ENCODE measurements around the gene NOD2. TPM values are rescaled to one million over a fixed set of nuclear protein-coding genes. Genes with fewer than 3 reads are reported as not detected.

NOD2 gene
- total and polyA plus RNA-seq, 2 of the 13 experiments (the other 11 are each of a cell fraction or from before 2014, with no cell fraction given) = 0.27 to 0.81 TPM

DNA sequence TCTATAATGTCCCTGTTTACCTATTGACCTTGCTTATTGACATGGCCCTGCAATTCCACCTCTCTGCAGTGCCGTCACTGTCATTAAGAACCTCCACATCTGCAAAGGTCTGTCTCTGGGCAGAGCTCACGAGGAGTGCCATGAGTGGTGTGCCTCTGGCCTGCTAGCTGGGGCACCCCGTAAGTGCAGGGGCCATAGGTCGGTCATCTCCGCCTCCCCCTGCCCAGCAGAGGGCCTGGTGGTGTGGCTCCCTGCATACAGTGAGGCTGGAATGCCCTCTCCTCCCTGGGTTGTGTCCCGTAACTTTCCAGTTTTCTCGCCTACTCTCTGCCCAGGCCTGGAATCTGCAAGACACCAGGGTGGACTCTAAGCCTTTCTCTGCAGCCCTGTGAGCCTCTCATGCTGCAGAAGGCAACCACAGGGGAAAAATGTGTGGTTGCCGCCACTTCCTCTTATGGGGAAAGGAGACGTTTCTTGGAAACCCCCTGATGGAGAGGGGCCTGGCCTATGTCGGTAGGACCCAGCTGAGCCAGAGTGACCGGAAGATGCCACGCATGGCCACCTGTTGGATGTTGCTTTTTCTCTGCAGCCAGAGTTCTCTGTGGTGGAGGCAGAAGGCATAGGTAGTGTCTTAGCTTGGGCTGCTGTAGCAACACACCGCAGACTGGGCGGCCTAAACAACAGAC is 9.6 kb upstream of the NOD2 start (continued):
- TF ChIP-seq ZNF256 (CRISPR knock-in tag; conservative IDR thresholded peaks at IDR 0.05) (no peak), ESRRA (CRISPR knock-in tag; IDR thresholded peaks at IDR 0.05; ENCODE audit: low read depth) (no peak), HMGXB4 (CRISPR knock-in tag; IDR thresholded peaks at IDR 0.05; ENCODE audit: borderline replicate concordance in 1 of 2, low read depth in 1 of 2) (no peak), AHR (CRISPR knock-in tag; IDR thresholded peaks at IDR 0.05) (no peak), ZNF33B (CRISPR knock-in tag; IDR thresholded peaks at IDR 0.05) (no peak), FOXO4 (CRISPR knock-in tag; conservative IDR thresholded peaks at IDR 0.05) (0 out of 2 replicates have a peak, but pooled peaks have one; percentile 67), STAG1 (CRISPR knock-in tag; IDR thresholded peaks at IDR 0.05) (peak; percentile 38), ARID2 (CRISPR knock-in tag; IDR thresholded peaks at IDR 0.05; ENCODE audit: borderline replicate concordance) (no peak), FOXA1 (IDR thresholded peaks at IDR 0.05) (no peak), FOXA1 (CRISPR knock-in tag; IDR thresholded peaks at IDR 0.05) (peak; percentile 65), NR2C2 (CRISPR knock-in tag; IDR thresholded peaks at IDR 0.05; ENCODE audit: borderline replicate concordance) (no peak), ZNF709 (CRISPR knock-in tag; IDR thresholded peaks at IDR 0.05) (no peak), STAT5B (CRISPR knock-in tag; IDR thresholded peaks at IDR 0.05) (no peak), ZMYM4 (CRISPR knock-in tag; IDR thresholded peaks at IDR 0.05) (0 out of 2 replicates have a peak, but pooled peaks have one; percentile 17), ZNF292 (CRISPR knock-in tag; IDR thresholded peaks at IDR 0.05; ENCODE audit: borderline replicate concordance, low read depth) (peak; percentile 81; the same call in 1 of the 2 replicates), KDM3A (CRISPR knock-in tag; IDR thresholded peaks at IDR 0.05; ENCODE audit: low read depth) (no peak), FOXP1 (IDR thresholded peaks at IDR 0.05) (no peak), FOXP1 (CRISPR knock-in tag; IDR thresholded peaks at IDR 0.05) (peak; percentile 50; the same call in 1 of the 2 replicates), ZNF549 (CRISPR knock-in tag; IDR thresholded peaks at IDR 0.05) (no peak), ZNF501 (CRISPR knock-in tag; IDR thresholded peaks at IDR 0.05) (no peak), ZFP37 (CRISPR knock-in tag; IDR thresholded peaks at IDR 0.05; ENCODE audit: borderline replicate concordance) (no peak), ZNF746 (CRISPR knock-in tag; IDR thresholded peaks at IDR 0.05) (no peak)
- TF ChIP-seq, protein P1, sequence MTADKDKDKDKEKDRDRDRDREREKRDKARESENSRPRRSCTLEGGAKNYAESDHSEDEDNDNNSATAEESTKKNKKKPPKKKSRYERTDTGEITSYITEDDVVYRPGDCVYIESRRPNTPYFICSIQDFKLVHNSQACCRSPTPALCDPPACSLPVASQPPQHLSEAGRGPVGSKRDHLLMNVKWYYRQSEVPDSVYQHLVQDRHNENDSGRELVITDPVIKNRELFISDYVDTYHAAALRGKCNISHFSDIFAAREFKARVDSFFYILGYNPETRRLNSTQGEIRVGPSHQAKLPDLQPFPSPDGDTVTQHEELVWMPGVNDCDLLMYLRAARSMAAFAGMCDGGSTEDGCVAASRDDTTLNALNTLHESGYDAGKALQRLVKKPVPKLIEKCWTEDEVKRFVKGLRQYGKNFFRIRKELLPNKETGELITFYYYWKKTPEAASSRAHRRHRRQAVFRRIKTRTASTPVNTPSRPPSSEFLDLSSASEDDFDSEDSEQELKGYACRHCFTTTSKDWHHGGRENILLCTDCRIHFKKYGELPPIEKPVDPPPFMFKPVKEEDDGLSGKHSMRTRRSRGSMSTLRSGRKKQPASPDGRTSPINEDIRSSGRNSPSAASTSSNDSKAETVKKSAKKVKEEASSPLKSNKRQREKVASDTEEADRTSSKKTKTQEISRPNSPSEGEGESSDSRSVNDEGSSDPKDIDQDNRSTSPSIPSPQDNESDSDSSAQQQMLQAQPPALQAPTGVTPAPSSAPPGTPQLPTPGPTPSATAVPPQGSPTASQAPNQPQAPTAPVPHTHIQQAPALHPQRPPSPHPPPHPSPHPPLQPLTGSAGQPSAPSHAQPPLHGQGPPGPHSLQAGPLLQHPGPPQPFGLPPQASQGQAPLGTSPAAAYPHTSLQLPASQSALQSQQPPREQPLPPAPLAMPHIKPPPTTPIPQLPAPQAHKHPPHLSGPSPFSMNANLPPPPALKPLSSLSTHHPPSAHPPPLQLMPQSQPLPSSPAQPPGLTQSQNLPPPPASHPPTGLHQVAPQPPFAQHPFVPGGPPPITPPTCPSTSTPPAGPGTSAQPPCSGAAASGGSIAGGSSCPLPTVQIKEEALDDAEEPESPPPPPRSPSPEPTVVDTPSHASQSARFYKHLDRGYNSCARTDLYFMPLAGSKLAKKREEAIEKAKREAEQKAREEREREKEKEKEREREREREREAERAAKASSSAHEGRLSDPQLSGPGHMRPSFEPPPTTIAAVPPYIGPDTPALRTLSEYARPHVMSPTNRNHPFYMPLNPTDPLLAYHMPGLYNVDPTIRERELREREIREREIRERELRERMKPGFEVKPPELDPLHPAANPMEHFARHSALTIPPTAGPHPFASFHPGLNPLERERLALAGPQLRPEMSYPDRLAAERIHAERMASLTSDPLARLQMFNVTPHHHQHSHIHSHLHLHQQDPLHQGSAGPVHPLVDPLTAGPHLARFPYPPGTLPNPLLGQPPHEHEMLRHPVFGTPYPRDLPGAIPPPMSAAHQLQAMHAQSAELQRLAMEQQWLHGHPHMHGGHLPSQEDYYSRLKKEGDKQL (CRISPR knock-in tag; IDR thresholded peaks at IDR 0.05; ENCODE audit: low read depth) = no peak

Data from HepG2 (cell line).